Retina (tissue), 1 donor: ENCODE measurements around the gene ABCA13.

Source experiments
- DNase-seq: peaks from one replicate; pipeline ENCODE4 v3.0.0-alpha.2; 2016

Gene ABCA13

GRCh38 chr7:48384180-48384752 is 213.0 kb downstream of the ABCA13 start:
- DNase-seq = no peak

GRCh38 chr7:48387932-48388331 is 216.7 kb downstream of the ABCA13 start:
- DNase-seq = no peak

DNA sequence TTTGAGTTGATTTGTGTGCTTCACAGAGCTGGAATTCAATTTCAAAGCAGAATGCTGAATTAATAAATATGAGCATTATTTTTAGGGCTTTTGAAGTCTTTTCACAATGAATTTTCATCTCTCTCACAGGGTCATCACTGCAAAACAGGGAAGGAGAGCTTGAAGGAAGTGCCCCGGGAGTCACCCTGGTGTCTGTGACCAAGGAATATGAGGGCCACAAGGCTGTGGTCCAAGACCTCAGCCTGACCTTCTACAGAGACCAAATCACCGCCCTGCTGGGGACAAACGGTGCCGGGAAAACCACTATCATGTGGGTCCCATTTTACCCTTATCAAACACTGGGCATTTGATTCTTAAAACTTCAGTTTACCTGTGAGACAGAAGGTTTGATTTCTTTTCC is 217.7 kb downstream of the ABCA13 start:
- no peak for DNase-seq

- no peak for DNase-seq
These were observed 218.7 kb downstream of the ABCA13 start for GRCh38 chr7:48389977-48390376.

DNA sequence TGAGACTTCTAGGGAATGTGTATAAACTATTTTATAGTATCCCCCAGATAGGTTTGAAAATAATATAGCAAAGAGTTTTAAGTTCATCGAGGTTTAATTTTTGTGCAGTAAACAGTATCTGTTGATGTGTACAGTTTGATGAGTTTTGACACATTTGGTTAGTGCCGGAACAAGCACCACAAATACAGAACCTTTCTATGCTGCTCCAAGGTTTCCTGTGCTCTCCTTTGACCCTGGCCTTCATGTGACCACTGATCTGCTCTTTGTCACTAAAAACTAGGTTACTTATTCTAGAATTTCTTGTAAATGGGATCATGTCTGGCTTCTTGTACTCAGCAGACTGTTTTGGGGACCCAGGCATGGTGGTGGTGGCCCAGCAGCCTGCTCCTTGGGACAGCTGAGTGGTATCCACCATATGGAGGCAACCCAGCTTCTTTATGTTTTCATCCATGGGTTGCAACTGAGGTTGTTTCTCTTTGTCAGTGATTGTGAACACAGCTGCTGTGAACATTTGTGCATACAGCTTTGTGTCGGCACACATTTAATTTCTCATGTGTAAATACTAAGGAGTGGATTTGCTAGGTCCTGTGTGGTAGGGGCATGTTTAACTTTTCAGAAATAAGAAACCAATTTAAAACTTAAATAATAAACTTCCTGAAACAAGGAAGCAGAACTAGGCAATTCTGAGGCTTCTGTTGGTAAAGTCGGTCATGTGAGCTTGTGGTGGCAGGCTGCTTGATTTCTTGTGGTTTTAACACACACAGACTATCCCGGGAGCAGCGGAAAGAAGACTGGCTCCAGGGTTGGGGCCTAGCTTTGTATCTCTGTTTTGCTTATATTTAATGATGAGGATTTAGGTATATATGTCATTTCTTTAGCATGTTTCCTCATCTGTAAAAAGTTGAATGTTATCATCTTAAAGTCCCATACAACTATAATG is 219.4 kb downstream of the ABCA13 start:
- no peak for DNase-seq

GRCh38 chr7:48398191-48398590 is 226.9 kb downstream of the ABCA13 start:
- DNase-seq = no peak

DNA sequence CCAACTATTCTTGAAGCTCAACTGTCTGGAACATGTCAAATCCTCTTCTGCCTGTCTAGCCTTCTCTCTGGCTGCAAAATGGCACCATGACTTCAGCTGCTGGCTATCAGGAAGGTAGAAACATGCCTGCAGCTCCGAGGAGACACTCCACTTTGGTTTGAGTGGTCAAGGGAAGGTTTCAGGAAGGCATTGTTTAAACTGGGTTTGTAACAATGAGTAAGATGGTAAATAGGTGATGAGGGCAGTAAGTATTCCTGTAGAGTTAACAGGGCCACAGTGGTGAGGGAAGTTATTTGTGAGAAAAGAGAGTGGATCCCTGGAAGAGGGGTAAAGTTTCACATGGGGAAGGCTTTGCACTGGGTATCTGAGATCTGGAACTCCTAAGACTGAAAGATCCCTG is 231.5 kb downstream of the ABCA13 start:
- DNase-seq = no peak

GRCh38 chr7:48408731-48409130 is 237.5 kb downstream of the ABCA13 start:
- DNase-seq = no peak

GRCh38 chr7:48411619-48412018 is 240.4 kb downstream of the ABCA13 start:
- no peak for DNase-seq

DNA sequence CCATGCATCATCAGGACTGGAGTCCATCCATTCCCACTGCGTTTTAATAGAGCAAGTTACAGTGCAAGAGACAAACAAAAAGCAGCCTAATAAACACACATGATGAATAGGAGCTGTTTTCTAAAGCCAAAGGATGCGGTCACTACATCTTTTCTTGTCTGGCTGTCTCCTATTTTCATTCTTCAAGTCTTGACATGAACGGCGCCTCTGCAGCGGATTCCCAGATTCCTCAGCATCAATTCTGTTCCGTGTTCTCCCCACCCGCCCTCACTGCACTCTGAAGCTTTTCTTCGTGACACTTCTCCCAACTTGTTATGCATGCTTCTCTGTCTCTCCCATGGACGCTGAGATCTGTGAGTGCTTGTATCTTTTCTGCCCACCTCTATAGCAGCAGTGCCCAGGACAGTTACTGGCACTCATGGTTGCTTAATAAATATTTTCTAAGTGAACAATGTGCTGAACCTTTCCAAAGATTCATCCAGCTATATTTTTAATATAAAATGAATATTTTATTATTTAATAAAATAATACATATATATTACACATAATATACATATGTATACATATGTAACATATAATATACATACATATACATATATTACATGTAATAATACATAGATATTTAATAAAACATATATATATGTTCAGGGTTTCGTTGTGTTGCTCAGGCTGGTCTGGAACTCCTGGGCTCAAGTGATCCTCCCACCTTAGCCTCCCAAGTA is 242.9 kb downstream of the ABCA13 start:
- DNase-seq = no peak

DNA sequence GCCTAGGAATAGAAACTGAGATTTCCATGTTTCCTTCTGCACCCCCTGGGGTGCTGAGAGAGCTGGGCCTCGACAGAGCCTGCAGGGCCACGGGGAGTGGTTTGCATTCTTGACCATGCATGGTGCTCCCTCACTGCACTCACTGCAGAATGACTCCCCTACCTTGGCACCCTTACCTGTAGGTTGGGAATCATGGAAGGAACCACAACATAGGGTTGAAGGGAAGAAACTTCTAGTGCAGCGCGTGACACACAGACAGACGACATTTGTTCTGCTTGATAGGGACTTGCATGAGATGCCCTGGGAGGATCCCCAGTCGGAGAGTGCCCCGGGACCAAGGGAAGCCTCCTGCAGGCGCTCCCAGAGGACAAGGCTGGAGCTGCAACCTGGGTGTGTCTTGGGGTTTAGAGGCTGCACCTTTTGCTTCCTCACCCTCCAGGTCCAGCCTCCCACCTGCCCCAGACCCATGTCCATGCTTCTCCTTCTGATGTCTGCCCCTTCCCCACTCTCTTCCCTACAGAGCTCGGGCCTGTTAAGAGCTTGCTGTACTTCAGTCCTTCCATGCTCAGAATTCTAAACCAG is 245.2 kb downstream of the ABCA13 start:
- no peak for DNase-seq

DNA sequence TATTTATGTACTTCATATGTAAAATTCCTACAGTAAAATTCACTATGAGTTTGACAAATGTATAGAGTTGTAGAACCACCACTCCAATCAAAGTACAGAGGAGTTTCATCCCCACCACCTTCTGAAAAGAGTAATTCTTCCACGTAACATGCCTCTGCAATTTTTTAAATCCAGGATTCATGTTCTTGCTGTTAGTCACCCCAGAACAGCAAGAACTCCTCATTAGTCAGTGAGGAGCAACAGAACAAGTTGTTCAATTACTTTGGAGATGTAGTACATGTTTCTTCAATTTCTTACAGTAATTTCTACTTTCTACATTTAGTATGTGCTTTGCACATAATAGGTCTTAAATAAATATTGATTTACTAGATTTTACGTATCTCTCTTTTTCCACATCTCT is 248.1 kb downstream of the ABCA13 start:
- no peak for DNase-seq

DNA sequence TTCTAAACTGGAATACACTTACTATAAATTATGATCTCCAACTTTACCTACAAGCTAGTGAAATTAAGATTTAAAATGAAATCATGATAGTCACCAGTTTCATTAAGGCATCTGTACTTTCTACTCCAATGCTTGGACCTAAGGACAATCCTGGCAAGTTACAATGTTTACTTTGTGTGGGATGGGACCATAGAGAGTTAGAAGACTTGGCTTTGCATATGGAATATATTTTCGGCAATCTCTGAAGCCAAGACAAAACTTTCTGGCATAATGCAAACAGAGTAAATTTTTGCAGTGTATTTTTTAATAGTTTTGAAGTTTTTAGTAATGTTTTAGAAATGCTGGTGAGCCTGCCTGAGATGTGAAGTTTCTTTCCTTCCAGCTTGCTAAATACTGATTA is 248.9 kb downstream of the ABCA13 start:
- no peak for DNase-seq

- no peak for DNase-seq
These were observed 250.1 kb downstream of the ABCA13 start for GRCh38 chr7:48421357-48421756.

DNA sequence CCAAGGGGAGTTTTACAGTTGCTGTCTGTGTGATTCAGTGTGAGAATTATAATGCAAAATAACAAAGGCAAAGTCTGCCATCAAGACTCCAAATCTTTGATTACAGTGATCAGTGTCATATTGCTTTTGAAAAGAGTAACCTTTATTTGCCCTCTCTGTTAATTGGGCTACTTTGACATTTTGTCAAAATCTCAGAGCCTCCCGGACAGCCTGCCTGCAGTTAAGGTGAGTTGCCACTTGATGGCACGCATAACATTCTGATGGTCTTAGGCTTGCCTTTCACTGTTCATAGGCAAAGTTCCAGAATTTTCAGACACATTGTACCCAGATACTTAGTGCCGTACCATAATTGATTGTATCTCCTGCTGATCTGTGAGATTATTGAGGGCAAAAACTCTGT is 253.5 kb downstream of the ABCA13 start:
- DNase-seq = peak; percentile 15

GRCh38 chr7:48426331-48426965 is 255.2 kb downstream of the ABCA13 start:
- no peak for DNase-seq

GRCh38 chr7:48426966-48427555 is 255.8 kb downstream of the ABCA13 start:
- no peak for DNase-seq

DNA sequence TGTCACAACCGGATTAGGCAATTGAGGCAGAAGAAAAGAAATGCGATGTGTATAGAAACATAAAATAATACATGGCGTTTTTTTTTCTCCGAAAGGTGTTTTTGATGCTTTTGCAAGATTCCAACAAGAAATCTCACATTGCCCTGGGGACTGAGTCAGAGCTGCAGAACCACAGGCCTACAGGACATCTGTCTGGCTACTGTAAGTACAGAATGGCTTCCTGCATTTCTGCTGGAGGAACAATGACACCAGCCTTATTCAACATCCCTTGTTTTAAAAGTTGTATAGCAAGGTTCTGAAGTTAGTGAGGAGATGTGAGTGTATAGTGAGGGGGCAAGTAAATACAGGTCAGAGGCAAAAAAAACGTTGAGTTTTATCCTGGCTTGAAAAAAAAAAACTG is 256.4 kb downstream of the ABCA13 start:
- DNase-seq = no peak

DNA sequence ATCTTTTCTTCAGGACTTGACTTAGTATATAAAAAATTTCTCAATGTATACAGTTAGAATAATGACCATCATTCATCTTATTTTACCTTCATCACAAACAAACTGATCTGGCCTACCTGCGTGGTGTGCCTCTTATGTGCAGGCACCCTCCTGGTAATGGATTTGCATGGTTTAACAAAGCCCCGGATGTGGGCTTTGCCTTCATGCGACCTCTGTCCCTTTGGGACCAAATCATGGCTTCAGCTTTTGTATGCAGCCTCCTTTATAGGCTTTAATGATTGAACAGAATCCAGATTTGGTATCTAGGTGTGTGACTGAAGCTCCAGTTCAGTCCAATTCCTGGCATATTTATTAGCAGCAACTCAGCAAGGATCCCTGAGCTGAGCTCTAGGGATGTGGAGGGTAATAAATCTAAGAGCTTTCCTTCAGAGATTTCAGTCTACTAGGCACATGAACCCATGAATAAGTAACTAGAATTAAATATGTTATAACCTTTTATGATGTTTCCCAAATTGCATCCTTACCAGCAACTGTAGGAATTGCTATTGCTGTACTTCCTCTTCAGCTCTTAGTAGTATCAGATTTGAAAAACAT is 256.9 kb downstream of the ABCA13 start:
- DNase-seq = no peak

DNA sequence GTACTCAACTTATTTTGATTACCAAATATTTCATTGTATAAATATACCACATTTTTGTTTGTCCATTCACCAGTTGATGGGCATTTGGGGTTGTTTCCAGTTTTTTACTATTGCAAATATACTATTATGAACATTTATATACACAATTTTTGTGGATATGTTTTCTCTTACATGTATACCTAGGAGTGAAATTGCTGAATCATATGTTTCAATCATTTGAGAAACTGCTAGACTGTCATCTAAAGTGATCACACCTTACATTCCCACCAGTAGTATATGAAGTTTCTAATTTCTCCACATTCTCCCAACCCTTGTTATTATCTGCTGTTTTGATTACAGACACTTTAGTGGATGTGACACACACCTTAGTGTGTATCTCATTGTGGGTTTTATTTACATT is 257.9 kb downstream of the ABCA13 start:
- DNase-seq = no peak

GRCh38 chr7:48438206-48438605 is 266.9 kb downstream of the ABCA13 start:
- DNase-seq = no peak

- DNase-seq = no peak
These were observed 270.7 kb downstream of the ABCA13 start for GRCh38 chr7:48441848-48442492.
